ENCODE results near the gene HERPUD2. TPM values are rescaled to one million over a fixed set of nuclear protein-coding genes. Genes with fewer than 3 reads are reported as not detected.
"Not testable (repeated sequence)": the region's sequence is repeated elsewhere in the genome, so short reads cannot be mapped to it uniquely, and the experiment has no call there.

Gene HERPUD2
- total RNA-seq, 3 donors from 2014 or later: 23.5 to 41.4 (median 34.7) TPM

- intact Hi-C loops (cut with DNase I, micrococcal nuclease): no loop called here
- Histone ChIP-seq H3K4me3 (no peak overlapping the region), H3K9me3 (no peaks in the 10 kb centered on the region), H3K36me3 (ENCODE audit: low read depth) (no peaks in the 10 kb centered on the region), H3K4me1 (ENCODE audit: low read depth) (no peaks in the 10 kb centered on the region)
- TF ChIP-seq CTCF (IDR thresholded peaks at IDR 0.05): no peak
- DNase-seq (no peak), ATAC-seq (no peak)
These were observed 9.3 kb upstream of the HERPUD2 start for GRCh38 chr7:35704261-35704660.

GRCh38 chr7:35702541-35702940 is 7.6 kb upstream of the HERPUD2 start:
- Histone ChIP-seq H3K4me3 (no peak overlapping the region), H3K36me3 (ENCODE audit: low read depth) (no peaks in the 10 kb centered on the region), H3K9me3 (no peaks in the 10 kb centered on the region), H3K4me1 (ENCODE audit: low read depth) (no peaks in the 10 kb centered on the region)
- DNase-seq: no peak
- ATAC-seq: no peak
- intact Hi-C loops (cut with DNase I, micrococcal nuclease): no loop called here
- no peak for TF ChIP-seq CTCF (IDR thresholded peaks at IDR 0.05)

GRCh38 chr7:35701287-35701900 is 6.5 kb upstream of the HERPUD2 start:
- no peak for ATAC-seq
- intact Hi-C loops (cut with DNase I, micrococcal nuclease): no loop called here
- H3K4me3 ChIP-seq: no peak overlapping the region
- no peak for TF ChIP-seq CTCF (IDR thresholded peaks at IDR 0.05)
- no peaks in the 10 kb centered on the region for H3K9me3 ChIP-seq
- no peak for DNase-seq
- H3K4me1 ChIP-seq (ENCODE audit: low read depth): no peaks in the 10 kb centered on the region
- no peaks in the 10 kb centered on the region for H3K36me3 ChIP-seq (ENCODE audit: low read depth)

- intact Hi-C loops (cut with DNase I, micrococcal nuclease): no loop called here
- no peak for DNase-seq
- no peak for ATAC-seq
- H3K4me1 ChIP-seq (ENCODE audit: low read depth): peaks cover 2% of the 10 kb centered on the region
- no peaks in the 10 kb centered on the region for H3K36me3 ChIP-seq (ENCODE audit: low read depth)
- no peak for TF ChIP-seq CTCF (IDR thresholded peaks at IDR 0.05)
- no peaks in the 10 kb centered on the region for H3K9me3 ChIP-seq
- H3K4me3 ChIP-seq: no peak overlapping the region
These were observed 5.9 kb upstream of the HERPUD2 start for GRCh38 chr7:35700865-35701264.

GRCh38 chr7:35700333-35700732 is 5.4 kb upstream of the HERPUD2 start:
- H3K9me3 ChIP-seq: no peaks in the 10 kb centered on the region
- H3K4me1 ChIP-seq (ENCODE audit: low read depth): peaks cover 5% of the 10 kb centered on the region
- no peak overlapping the region for H3K4me3 ChIP-seq
- DNase-seq: no peak
- no peak for ATAC-seq
- intact Hi-C loops (cut with DNase I, micrococcal nuclease): no loop called here
- H3K36me3 ChIP-seq (ENCODE audit: low read depth): no peaks in the 10 kb centered on the region
- no peak for TF ChIP-seq CTCF (IDR thresholded peaks at IDR 0.05)

GRCh38 chr7:35699796-35700305 is 4.9 kb upstream of the HERPUD2 start:
- H3K9me3 ChIP-seq: no peaks in the 10 kb centered on the region
- no peaks in the 10 kb centered on the region for H3K36me3 ChIP-seq (ENCODE audit: low read depth)
- H3K4me3 ChIP-seq: no peak overlapping the region
- no peak for ATAC-seq
- intact Hi-C loops (cut with DNase I, micrococcal nuclease): no loop called here
- peaks cover 5% of the 10 kb centered on the region for H3K4me1 ChIP-seq (ENCODE audit: low read depth)
- TF ChIP-seq CTCF (IDR thresholded peaks at IDR 0.05): no peak
- DNase-seq: no peak

GRCh38 chr7:35698382-35698781 is 3.4 kb upstream of the HERPUD2 start:
- DNase-seq; intact Hi-C loops (cut with DNase I, micrococcal nuclease); H3K4me3 ChIP-seq; H3K4me1 ChIP-seq (ENCODE audit: low read depth); ATAC-seq; H3K36me3 ChIP-seq (ENCODE audit: low read depth); H3K9me3 ChIP-seq: not testable (repeated sequence)

Data from mucosa of descending colon (tissue), 3 donors.